NCI-H2029 treated with DMSO at 0.1 percent for 48 hours (cell line): ENCODE measurements around the gene B4GALNT1.
"Not testable (repeated sequence)": the region's sequence is repeated elsewhere in the genome, so short reads cannot be mapped to it uniquely, and the experiment has no call there.

Source experiments
- DNase-seq: peaks from one replicate; lab custom pipeline; 2025; lab: John Stamatoyannopoulos, UW

The B4GALNT1 gene

DNA sequence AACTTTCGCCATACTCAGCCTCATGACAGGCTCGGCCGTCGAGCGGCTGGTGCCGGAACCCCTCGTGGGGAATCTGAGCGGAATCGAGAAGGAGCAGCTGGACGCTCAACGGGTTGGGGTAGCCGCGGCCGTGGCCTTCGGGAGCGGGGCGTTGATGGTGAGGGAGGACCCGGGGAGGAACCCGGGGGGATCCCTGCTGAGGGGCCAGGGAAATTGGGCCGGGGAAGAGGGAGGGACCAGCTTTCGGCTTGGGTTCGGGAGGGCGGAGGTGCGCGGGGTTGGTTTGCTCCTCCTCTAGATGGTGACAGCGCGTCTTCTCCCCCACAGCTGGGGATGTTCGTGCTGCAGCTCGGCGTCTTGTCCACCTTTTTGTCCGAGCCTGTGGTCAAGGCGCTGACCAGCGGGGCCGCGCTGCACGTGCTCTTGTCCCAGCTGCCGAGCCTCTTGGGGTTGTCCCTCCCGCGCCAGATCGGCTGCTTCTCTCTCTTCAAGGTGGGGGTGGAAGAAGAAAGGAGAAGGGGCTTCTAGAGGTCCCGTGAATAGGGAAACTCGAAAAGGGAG lies 12.0 kb downstream of the B4GALNT1 start:
- DNase-seq = no peak

DNA sequence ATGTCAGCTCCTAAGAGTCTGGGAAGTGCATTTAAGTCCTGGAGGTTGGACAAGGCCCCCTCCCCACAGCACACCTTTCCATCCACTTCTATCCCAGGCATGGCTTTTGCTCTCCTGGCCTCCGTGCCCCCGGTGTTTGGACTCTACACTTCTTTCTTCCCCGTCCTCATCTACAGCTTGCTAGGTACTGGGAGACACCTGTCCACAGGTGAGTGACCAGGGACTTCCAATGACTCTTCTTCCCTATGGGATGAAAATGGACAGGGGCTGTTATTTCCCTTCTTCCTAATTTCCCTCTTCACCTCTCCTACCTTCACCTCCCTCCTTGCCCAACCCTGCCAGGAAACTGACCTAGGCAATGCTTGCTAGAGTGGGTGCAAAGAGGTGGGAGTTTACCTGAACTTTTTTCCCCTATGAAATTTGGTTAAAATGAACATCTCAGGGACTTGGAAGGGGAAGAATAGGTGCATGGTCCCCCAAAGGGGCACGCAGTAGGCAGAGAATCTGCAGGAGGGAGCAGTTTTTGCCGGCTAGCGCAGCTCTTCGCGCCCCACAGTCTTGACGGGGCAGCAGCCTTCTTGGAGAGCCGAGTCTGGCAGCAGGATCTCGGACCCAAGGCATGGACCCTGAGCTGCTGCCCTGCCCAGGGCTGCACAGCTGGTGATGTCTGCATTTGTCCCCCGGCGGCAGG lies 12.6 kb downstream of the B4GALNT1 start:
- DNase-seq = no peak

DNA sequence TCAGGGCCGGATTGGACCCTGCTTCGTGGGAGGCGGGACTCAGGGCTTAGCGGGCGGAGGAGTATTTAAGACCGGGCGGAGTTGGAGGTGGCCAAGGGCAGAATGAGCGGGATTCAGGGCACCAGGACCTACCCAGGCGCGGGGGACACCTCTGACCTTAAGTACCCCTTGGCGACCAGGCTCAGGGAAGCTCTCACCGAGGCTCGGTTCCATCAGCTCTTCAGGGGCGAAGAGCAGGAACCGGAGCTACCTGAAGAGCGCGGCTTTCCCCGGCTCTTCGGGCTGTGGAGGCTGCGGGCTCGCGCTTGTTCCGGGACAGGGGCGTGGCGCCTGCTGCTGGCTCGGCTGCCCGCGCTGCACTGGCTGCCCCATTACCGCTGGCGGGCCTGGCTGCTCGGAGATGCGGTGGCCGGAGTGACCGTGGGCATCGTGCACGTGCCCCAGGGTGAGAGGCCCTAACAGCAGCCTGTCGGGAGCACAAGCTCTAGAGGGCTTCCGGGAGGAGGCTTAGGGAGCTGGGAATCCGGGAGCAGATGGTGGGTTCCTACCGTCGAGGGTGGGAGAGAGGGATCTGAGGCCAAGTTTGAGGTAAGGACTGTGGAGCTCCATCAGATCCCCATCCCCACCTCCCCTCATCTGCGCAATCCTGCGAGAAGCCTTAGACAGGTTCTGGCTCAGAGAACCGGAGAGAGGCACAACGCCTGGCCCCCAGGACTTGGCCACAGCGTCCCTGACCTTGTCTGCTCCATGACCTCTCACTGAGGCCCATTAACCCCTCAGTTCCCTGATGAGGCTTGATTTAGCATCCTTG lies 13.4 kb downstream of the B4GALNT1 start:
- no peak for DNase-seq

DNA sequence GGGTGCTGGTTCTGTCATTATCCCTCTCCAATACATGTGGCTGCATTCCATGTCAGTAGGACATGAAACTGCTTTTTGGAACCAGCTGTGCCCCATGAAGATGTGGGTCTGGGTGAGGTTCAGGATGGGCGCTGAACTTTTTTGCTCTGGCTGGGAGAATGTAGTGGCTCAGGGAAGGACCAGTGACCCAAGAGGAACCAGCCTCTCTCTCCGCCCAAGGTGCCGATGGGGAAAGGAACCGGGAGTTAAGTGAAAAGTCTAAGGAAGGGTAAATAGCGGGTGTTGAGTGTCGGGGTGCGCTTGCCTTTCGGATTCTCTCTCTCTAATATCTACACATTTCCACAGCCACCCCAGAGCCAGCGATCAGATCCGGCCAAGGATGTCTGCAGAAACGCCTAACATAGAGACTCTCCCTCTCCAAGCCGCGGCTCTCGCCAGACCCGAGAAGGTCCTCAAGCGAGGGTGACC lies 14.0 kb downstream of the B4GALNT1 start:
- no peak for DNase-seq

DNA sequence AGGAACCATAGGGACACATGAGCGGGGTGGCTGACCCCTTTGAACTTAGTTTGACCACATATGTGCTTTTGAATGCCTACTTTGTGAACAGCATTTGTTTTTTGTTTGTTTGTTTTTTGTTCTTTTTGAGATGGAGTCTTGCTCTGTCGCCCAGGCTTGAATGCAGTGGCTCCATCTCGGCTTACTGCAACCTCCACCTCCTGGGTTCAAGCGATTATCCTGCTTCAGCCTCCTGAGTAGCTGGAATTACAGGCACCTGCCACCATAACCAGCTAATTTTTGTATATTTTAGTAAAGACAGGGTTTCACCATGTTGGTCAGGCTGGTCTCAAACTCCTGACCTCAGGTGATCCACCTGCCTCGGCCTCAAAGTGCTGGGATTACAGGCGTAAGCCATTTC lies 14.6 kb downstream of the B4GALNT1 start:
- DNase-seq = not testable (repeated sequence)

DNA sequence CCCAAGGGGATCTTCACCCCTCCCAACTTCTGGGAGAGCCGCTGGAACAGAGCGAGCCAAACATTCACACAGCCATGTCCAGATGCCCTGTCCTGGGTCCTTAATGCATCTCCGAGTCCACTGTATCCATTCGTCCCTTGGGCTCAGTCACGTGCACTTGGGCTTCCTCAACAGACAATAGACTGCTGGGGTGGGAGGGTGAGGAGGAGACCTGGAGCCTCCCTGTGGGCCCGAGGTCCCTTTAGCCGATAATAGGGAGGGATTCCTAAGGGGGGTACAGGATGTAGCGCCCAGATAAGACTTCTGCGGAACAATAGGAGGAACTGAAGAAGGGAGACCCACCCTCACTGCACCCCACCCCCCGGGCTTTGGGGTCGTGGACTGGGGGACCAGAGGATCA lies 15.1 kb downstream of the B4GALNT1 start:
- no peak for DNase-seq

DNA sequence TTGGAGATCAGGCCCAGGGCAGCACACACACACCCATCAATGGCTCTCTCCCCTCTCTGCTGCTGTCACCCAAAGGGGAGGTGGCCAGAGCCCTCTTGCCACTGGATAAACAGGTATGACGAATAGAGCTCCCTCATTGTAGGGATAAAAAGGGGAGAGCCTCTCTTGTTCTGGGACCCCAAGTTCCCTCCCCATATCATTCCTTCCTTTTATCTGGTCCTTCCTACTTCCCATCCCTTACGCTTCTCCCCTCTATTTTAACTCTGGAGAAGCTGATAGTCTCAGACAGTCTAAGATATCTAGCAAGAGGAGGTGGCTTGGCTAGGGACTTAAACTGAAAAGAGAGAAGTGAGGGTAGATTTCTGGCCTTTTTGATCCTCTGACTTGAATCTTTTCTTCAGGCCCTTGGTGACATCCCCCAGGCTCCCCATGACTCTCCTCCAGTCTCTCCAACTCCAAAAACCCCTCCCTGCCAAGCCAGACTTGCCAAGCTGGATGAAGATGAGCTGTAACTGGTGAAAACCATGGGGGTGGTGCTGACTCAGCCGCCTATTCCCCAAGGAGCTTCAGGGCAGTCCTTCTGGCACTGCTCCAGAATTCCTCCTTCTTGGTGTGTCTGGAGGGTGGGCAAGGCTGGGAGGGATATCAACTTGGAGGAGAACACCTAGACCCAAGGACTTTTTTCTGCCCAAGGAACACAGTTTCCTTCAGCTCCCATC lies 16.5 kb downstream of the B4GALNT1 start:
- DNase-seq = no peak

DNA sequence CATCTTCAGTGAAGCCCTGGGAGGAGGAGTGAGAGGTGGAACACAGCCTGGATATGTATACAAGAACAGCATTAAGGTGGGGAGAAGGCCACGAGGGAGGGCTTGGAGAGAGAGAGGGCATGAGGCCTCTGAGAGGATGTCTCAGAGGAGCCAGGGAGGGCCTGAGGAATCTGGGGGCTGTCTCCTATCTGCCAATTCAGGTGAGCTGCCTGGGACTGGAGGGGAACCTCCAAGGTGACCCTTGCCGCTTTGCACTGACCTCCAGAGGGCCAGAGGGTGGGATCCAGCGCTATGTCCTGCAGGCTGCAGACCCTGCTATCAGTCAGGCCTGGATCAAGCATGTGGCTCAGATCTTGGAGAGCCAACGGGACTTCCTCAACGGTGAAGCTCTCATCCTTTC lies 17.4 kb downstream of the B4GALNT1 start:
- DNase-seq = no peak

DNA sequence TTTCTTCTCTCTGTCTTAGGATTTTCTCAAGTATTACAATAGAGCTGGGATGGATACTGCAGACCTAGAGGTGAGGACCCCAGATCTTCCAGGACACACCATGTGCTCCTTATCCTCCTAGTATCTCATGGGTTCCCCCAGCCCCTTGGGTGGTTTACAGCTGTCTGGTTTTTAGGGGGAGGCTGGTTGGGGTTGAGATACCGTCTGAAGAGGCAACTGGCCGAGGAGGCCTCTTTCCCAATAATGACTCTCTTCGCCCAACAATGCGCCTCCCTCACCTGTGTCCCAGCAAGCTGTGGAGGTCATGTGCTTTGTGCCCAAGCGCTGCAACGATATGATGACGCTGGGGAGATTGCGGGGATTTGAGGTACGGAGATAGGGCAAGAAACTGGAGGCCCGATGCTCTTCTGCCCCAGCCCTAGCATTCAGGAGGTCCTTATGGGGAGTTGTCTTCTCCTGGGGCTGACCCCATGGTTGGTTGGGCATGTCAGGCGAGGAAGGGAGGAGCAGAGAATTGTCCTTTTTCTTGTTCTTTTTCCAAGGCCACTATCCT lies 18.0 kb downstream of the B4GALNT1 start:
- no peak for DNase-seq

DNA sequence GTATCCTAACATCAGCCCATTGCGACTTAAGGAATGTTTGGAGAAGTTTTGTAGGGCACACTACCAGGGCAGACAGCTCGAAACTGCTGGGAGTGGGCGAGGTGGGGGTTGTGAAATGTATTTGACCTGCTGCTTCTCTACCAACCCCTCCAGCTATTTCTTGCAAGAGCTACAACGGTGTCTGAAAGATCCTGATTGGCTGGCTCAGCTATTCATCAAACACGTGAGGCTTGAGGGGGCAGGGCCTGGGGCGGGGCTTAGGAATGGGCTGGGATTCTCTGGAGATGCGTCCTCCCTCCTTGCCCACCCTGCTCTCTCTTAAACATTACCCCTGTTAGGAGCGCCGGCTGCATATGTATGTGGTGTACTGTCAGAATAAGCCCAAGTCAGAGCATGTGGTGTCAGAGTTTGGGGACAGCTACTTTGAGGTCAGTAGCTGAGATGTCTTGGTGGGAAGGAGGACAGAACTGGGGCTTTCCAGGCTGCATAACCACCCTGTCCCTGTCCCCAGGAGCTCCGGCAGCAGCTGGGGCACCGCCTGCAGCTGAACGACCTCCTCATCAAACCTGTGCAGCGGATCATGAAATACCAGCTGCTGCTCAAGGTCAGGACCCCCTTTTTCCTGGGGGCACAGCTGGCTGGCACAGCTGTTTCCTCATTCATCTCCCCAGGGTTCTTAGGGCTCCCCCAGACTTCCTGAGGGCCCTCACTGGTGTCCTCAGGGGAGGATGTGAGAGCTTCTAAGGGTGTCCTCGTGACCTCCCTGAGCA lies 18.6 kb downstream of the B4GALNT1 start:
- no peak for DNase-seq

DNA sequence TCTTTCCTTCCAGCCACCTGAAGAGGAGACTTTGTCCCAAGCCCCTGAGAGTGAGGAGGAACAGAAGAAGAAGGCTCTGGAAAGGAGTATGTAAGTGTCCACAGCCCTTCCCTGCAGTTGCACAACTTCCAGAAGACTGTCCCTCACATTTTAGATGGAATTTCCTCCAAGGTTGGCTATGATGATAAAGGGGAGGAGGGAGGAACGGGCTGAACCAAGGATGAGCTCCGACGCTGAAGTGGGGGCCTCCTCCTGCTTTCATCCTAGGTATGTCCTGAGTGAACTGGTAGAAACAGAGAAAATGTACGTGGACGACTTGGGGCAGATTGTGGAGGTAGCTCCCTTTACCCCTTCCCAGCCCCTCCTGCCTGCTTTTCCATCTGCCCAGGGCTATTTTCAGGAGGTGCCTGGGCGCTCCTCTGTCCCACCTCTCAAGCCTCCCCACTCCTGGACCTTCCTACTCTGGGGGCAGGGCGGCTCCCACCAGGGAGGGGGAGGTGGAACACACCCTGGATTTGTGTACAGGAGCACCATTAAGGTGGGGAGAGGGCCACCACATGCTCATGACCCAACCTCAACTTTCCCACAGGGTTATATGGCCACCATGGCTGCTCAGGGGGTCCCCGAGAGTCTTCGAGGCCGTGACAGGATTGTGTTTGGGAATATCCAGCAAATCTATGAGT lies 19.4 kb downstream of the B4GALNT1 start:
- DNase-seq = no peak

DNA sequence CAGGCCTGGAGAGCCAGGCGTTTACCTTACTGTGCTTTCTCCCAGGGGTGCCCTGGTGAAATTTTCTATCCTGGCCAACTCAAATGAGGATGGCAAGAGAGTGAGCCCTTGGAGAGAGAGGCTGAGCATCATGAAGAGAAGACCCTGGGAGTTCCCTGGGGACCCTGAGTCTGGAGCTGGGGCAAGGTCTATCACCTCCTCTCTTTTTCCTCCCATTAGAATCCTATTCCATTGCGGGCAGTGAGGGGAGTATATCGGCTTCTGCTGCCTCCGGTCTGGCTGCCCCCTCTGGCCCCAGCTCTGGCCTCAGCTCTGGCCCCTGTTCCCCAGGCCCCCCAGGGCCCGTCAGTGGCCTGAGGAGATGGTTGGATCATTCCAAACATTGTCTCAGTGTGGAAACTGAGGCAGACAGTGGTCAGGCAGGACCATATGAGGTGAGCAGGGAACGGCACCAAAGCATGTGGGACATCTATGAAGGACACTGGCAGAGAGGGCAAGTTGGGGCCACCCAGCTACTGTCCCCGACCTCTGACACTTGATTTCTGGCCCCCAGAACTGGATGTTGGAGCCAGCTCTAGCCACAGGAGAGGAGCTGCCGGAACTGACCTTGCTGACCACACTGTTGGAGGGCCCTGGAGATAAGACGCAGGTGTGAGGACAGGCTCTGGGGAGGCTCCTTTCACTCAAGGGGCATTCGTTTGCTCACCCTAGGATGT lies 20.1 kb downstream of the B4GALNT1 start:
- no peak for DNase-seq

DNA sequence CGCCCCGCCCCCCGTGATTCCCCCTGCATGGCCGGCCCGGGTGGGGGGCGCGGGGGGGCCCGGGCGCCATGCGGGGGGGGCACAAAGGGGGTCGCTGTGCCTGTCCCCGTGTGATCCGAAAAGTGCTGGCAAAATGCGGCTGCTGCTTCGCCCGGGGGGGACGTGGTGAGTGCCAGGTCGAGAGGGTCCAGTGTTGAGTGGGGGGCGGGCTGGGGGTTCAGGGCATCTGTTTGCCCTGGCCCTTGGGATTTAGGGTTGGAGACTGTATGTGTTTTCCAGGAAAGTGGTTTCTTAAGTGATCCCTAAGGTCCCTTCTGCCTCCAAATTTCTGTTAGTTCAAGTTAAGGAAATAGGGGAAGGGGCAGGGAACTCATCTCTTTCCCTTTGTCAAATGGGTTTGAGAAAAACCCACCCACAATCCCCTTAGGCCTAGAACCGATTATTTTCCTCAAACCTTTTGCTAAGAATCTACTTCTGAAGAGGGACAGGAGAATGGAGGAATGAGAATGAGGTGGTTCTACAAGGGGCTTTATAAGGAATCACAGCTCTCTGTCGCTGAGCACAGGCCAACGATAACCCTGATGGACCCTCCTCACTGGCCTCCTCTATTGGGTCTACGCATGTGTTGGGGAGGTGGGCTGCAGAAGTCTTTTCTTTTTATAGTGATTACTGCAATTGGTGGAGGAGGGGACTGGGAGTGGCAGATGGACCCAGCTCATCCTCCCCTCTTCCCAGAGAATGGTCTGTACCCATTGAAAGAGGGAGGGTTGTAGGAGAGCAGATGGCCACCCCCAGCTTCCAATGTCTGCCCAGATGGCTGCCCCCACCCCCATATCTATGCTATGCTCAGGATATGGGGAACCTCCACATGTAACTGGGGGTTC lies 20.9 kb downstream of the B4GALNT1 start:
- DNase-seq = no peak

DNA sequence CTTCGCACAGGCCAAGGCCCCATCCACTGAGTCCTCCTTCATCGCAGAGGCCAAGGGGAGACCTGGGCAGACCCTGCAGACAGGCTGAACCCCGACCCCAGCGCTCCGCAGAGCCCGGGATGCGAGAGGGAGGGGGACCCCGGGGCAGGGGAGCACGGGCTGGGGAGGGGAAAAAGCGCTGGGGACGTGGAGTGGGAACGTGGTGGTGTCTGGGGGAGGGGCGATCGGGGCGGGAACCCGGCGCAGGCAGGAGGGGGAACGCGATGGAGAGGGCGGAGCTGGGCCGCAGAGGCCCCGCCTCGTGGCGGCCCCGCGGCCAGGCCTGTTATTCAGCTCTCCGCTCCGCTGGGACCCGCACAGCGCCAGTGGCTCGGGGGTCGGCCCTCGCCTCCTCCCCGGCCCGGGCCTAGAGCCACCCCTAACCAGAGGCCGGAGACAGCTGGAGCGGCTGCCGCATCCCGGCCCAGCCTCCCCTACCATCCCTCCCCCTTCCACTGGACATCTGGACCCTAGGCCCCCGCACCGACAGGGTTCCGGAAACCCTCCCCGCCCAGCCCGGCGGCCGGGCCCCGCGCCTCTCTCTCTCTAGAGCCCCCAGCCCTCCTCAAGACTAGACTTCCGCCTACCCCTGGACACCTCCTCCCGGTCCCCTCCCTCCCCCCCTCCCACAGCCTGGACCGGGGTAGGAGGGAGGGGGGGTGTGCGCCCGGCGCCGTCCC lies 21.7 kb downstream of the B4GALNT1 start, which contains the start of gene ARHGEF25:
Gene ARHGEF25, plus strand, starts transcription at position 328 of the 719 bp plus-strand sequence. CDS start 460 bp downstream, outside the sequence.
- no peak for DNase-seq

DNA sequence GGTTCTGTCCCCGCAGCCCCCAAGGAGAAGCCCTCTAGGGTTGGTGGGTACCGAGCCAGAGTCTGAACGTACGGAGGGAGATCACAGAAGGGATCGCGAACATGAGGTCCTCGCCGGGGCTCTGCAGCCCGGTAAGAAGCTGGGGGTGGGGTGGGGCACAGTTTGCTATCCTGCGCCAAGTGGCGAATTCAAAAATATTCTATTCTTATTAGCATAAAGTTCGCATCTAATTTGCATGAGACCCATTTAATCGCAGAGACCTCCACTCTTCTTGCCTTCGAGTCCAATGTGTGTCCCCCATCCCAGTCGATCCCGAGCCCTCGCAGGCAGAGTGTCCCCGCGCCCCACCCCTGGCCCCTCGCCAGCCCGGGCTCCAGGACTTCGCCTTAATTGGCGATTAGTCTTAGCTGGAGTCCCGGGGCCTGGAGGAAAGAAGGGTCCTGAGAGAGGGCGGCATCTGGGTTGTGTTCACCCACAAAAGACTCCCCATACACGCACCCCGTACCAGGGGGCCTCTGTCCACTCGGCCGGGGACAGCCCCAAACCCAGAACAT lies 22.4 kb downstream of the B4GALNT1 start:
- no peak for DNase-seq

DNA sequence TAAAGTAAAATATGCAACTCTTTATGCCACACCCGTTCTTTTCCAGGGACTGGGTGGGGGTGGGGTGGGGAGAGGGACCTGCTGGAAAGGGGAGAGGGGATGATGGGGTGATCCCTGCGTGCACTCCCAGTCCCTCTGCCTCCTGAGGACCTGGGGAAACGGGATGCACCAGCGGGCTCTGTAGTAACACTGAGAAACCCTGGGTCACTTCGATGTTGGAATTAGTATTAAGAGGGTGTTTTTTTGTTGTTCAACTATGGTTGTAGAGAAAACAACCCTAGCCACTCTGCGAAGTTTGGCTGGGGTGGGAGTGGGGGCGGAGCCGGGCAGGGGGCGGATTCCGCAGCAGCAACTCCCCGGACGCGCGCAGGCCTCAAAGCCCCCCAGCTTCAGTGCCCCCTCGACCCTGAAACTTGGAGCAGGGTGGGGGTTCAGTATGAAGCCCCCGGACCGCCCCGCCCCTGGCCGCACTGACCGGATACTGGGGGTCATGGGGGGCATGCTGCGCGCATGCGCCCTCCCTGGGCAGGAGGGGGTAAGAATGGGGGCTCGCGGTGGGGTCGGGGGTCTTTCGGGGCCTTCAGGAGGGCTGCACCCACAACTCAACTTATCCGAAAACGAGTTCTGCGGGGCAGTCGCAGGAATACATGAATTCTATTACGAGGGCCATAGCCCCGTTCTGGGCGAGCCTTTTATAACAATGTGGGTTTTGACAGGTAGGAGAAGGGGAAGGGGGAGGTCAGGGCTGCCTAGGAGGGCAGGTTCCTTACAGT lies 23.0 kb downstream of the B4GALNT1 start:
- DNase-seq = no peak

DNA sequence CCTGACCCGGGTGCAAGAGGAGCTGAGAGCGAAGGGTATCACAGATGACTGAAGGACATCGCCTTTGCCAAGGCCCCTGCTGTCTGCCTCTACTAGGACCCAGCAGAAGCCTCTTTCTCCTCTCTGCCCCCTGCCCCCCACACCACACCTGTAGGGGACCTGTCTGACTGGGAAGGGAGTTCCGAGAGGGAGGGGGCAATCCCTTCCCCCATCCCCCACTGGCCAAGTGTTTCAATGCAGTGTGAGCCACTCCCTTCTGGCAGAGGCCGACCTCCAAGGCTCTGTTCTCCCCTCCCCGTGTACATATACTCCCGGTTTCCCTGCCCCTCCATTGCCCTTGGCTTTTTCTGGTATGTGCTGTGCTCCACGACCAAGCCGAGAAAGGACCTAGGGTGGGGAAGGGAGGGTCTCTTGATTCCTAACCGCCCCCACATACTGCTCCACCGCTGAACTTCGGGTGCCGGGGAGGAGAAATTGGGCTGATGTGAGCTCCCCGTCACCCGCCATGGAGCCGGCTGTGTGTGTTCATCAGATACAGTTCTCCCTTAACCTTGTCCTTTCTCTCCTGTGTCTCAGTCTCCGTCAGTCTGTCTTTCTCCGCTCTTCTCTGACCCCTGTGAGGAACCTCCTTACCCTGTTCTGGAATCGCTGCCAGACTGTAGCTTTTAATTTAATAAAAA lies 23.8 kb downstream of the B4GALNT1 start:
- DNase-seq = no peak
